Keratinocyte (primary cell): ENCODE measurements around the gene RAD9A.
A peak's percentile ranks its signal among the peaks of the same experiment; 100 is the strongest.

Experiments used
- EZH2 ChIP-seq: IDR thresholded peaks from one replicate; pipeline ENCODE4 v1.6.1; 2012; ENCODE audit warnings: inconsistent platforms, mild to moderate bottlenecking, low read length, moderate library complexity
- TF ChIP-seq, protein P1 (sequence below), 3 experiments: IDR thresholded peaks in 1 of 3; conservative IDR thresholded peaks in 1 of 3; optimal IDR thresholded peaks in 1 of 3; 2 replicates in 2 of 3; 3 replicates in 1 of 3; pipeline versions ENCODE3 to v1.5.1; 2011; ENCODE audit warnings: low read length in 3 of 3, mild to moderate bottlenecking in 3 of 3, moderate library complexity in 2 of 3, control low read depth in 1 of 3, inconsistent platforms in 1 of 3; ENCODE audit not compliant: insufficient read depth in 2 of 3; ENCODE audit errors: extremely low read depth in 1 of 3

DNA sequence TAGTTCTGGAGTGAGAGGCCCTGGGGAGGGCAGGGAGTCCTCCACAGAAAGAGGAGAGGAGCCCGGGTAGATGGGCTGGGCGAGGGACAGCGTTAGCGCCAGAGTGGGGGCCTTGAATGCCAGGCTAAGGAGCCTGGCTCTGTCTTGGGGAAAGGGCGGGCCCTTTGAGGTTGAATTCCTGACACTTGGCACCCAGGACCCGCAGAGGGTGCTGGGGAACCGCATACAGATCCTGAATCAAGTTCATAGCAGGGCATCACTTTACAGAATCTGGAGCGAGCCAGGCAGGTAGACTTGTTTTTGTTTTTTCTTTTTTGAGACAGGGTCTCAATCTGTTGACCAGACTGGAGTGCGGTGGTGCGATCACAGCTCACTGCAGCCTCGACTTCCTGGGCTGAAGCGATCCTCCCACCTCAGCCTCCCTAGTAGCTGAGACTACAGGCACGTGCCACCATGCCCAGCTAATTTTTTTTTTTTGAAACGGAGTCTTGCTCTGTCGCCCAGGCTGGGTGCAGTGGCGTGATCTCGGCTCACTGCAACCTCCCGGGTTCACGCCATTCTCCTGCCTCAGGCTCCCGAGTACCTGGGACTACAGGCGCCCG, 29.7 kb downstream of the RAD9A start:
- TF ChIP-seq, protein P1, sequence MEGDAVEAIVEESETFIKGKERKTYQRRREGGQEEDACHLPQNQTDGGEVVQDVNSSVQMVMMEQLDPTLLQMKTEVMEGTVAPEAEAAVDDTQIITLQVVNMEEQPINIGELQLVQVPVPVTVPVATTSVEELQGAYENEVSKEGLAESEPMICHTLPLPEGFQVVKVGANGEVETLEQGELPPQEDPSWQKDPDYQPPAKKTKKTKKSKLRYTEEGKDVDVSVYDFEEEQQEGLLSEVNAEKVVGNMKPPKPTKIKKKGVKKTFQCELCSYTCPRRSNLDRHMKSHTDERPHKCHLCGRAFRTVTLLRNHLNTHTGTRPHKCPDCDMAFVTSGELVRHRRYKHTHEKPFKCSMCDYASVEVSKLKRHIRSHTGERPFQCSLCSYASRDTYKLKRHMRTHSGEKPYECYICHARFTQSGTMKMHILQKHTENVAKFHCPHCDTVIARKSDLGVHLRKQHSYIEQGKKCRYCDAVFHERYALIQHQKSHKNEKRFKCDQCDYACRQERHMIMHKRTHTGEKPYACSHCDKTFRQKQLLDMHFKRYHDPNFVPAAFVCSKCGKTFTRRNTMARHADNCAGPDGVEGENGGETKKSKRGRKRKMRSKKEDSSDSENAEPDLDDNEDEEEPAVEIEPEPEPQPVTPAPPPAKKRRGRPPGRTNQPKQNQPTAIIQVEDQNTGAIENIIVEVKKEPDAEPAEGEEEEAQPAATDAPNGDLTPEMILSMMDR (optimal IDR thresholded peaks at IDR 0.05 in 1 of 3, IDR thresholded peaks at IDR 0.05 in 1 of 3, conservative IDR thresholded peaks at IDR 0.05 in 1 of 3; ENCODE audit: extremely low read depth in 1 of 3, insufficient read depth in 2 of 3, low read length in 3 of 3): peak in 2 of 3 experiments; percentile 4 to 22
- TF ChIP-seq EZH2: no peak
